Sciatic nerve (tissue), 2 donors: ENCODE results near the gene RELL1. TPM values are rescaled to one million over a fixed set of nuclear protein-coding genes. Genes with fewer than 3 reads are reported as not detected.

Experiments
- ATAC-seq: fragments of 200-7000 bp; cut with Tn5 transposase; one replicate; pipeline ENCODE4 v1.9.1; 2020; ENCODE audit warnings: mild to moderate bottlenecking, moderate library complexity
- DNase-seq: peaks from one replicate; pipeline ENCODE4 v3.0.0-alpha.2; 2020; ENCODE audit warnings: low spot score
- intact Hi-C: fragments of 100-400 bp; cut with DNase I; formaldehyde crosslinking; loops from one replicate; pipeline ENCODE4 v1.14.2; 2022
- total RNA-seq: library from RNA; stranded (reverse); fragmentation: NEBNext Ultra II Directional; extraction: Animal tissue kit (Norgen Biotek cat#: 25700); gene quantifications from one replicate; pipeline ENCODE4 v1.2.1, GENCODE V29; 2021
- donor health status: DM: no; HTN: no; CAD: no.
- donor health status: DM: no; HTN: no; CAD: no.

RELL1 gene
- total RNA-seq, 1 donor from 2014 or later: 80.6 TPM

GRCh38 chr4:37612811-37613210, 73.4 kb downstream of the RELL1 start:
- no peak for DNase-seq
- intact Hi-C loops: no loop called here

GRCh38 chr4:37609626-37610025, 76.5 kb downstream of the RELL1 start:
- intact Hi-C loops: no loop called here
- DNase-seq: no peak
- no peak for ATAC-seq

More at GRCh38 chr4:37612811-37613210, 73.4 kb downstream of the RELL1 start:
- no peak for ATAC-seq

GRCh38 chr4:37607018-37607417, 79.2 kb downstream of the RELL1 start:
- DNase-seq: no peak
- intact Hi-C loops: no loop called here
- no peak for ATAC-seq

- intact Hi-C loops: no loop called here
- ATAC-seq (no peak), DNase-seq (no peak)
Observed at GRCh38 chr4:37605843-37606565, 80.2 kb downstream of the RELL1 start.

GRCh38 chr4:37604461-37604860, 81.7 kb downstream of the RELL1 start:
- ATAC-seq: no peak

GRCh38 chr4:37603711-37604110, 82.5 kb downstream of the RELL1 start:
- intact Hi-C loops: loop anchor here (5.0 kb wide), 1 partner anchor 194 kb away; no protein-coding TSS in a partner anchor
- DNase-seq (no peak), ATAC-seq (no peak)

More at GRCh38 chr4:37604461-37604860, 81.7 kb downstream of the RELL1 start:
- intact Hi-C loops: loop anchor here (5.0 kb wide), 1 partner anchor 193 kb away; no protein-coding TSS in a partner anchor
- DNase-seq: no peak

GRCh38 chr4:37603070-37603468, 83.1 kb downstream of the RELL1 start:
- intact Hi-C loops: loop anchor here (5.0 kb wide), 1 partner anchor 194 kb away; no protein-coding TSS in a partner anchor
- ATAC-seq (peak; percentile 96), DNase-seq (peak; percentile 93)

- intact Hi-C loops: loop anchor here (5.0 kb wide), 1 partner anchor 195 kb away; no protein-coding TSS in a partner anchor
Observed at GRCh38 chr4:37602454-37603069, 83.6 kb downstream of the RELL1 start.

GRCh38 chr4:37601531-37601930, 84.6 kb downstream of the RELL1 start:
- intact Hi-C loops: loop anchor here (5.0 kb wide), 1 partner anchor 196 kb away; no protein-coding TSS in a partner anchor
- DNase-seq (no peak), ATAC-seq (no peak)

More at GRCh38 chr4:37602454-37603069, 83.6 kb downstream of the RELL1 start:
- ATAC-seq: no peak
- no peak for DNase-seq

GRCh38 chr4:37599092-37599790, 86.9 kb downstream of the RELL1 start:
- no peak for ATAC-seq
- intact Hi-C loops: no loop called here
- no peak for DNase-seq

GRCh38 chr4:37597034-37597433, 89.1 kb downstream of the RELL1 start:
- no peak for DNase-seq
- ATAC-seq: no peak
- intact Hi-C loops: no loop called here

- DNase-seq: no peak
- no peak for ATAC-seq
- intact Hi-C loops: no loop called here
Observed at GRCh38 chr4:37595875-37596680, 90.1 kb downstream of the RELL1 start.

- no peak for DNase-seq
- intact Hi-C loops: no loop called here
- no peak for ATAC-seq
Observed at GRCh38 chr4:37594099-37594498, 92.1 kb downstream of the RELL1 start.

GRCh38 chr4:37591349-37591748, 94.8 kb downstream of the RELL1 start:
- ATAC-seq (no peak), DNase-seq (no peak)
- intact Hi-C loops: no loop called here

GRCh38 chr4:37590016-37590415, 96.2 kb downstream of the RELL1 start:
- intact Hi-C loops: no loop called here
- DNase-seq (no peak), ATAC-seq (no peak)

GRCh38 chr4:37588150-37588549, 98.0 kb downstream of the RELL1 start:
- ATAC-seq: no peak
- intact Hi-C loops: no loop called here
- no peak for DNase-seq

GRCh38 chr4:37586194-37586593, 100.0 kb downstream of the RELL1 start:
- DNase-seq: no peak
- intact Hi-C loops: no loop called here
- no peak for ATAC-seq

- ATAC-seq (no peak), DNase-seq (no peak)
- intact Hi-C loops: no loop called here
Observed at GRCh38 chr4:37584493-37585060, 101.6 kb downstream of the RELL1 start.

GRCh38 chr4:37584071-37584470, 102.1 kb downstream of the RELL1 start:
- intact Hi-C loops: no loop called here
- no peak for ATAC-seq
- DNase-seq: no peak
